Spleen (tissue), 7 donors: ENCODE measurements around the gene PCDHGA3.

Experiments
- POLR2A ChIP-seq, 3 donors: fragments of 450-650 bp; IDR thresholded peaks; one replicate each; pipeline ENCODE4 v1.5.1; 2017; ENCODE audit warnings: antibody characterized with exemption in 3 of 3, mild to moderate bottlenecking in 1 of 3
- POLR2AphosphoS5 ChIP-seq, 3 donors: sonication (generic); formaldehyde crosslinking; IDR thresholded peaks; one replicate each; pipeline ENCODE4 v1.5.1; 2017; ENCODE audit warnings: antibody characterized with exemption in 3 of 3
- TF ChIP-seq, protein P1 (sequence below), 11 experiments: fragments of 200-600 bp in 7 of 11; fragments of 450-650 bp in 4 of 11; sonication (generic) in 4 of 11; IDR thresholded peaks in 8 of 11; conservative IDR thresholded peaks in 3 of 11; 1 replicate in 7 of 11; 2 replicates in 4 of 11; pipeline versions ENCODE4 v1.4.0 to v1.8.0; 2016 to 2021; ENCODE audit warnings: antibody characterized with exemption in 11 of 11, inconsistent platforms in 4 of 11, mild to moderate bottlenecking in 1 of 11
- donor health status: DM: no; HTN: no; CAD: no; lungs with moderate emphysema.
- donor health status: DM: no; HTN: no; CAD: no.
- donor health status: DM: no; HTN: no; CAD: no.

DNA sequence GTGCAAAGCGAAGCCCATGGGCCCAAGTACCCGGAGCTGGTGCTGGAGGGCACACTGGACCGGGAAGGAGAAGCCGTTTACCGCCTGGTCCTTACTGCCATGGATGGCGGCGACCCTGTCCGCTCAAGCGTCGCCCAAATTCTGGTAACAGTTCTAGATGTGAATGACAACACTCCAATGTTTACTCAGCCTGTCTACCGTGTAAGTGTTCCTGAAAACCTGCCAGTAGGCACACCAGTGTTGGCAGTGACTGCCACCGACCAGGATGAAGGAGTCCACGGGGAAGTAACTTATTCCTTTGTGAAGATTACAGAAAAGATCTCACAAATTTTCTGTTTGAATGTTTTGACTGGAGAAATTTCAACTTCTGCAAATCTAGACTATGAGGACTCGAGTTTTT is 31.0 kb downstream of the PCDHGA3 start:
- TF ChIP-seq, protein P1, sequence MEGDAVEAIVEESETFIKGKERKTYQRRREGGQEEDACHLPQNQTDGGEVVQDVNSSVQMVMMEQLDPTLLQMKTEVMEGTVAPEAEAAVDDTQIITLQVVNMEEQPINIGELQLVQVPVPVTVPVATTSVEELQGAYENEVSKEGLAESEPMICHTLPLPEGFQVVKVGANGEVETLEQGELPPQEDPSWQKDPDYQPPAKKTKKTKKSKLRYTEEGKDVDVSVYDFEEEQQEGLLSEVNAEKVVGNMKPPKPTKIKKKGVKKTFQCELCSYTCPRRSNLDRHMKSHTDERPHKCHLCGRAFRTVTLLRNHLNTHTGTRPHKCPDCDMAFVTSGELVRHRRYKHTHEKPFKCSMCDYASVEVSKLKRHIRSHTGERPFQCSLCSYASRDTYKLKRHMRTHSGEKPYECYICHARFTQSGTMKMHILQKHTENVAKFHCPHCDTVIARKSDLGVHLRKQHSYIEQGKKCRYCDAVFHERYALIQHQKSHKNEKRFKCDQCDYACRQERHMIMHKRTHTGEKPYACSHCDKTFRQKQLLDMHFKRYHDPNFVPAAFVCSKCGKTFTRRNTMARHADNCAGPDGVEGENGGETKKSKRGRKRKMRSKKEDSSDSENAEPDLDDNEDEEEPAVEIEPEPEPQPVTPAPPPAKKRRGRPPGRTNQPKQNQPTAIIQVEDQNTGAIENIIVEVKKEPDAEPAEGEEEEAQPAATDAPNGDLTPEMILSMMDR (IDR thresholded peaks at IDR 0.05 in 8 of 11, conservative IDR thresholded peaks at IDR 0.05 in 3 of 11), result no peak
- TF ChIP-seq POLR2A (IDR thresholded peaks at IDR 0.05) (no peak), POLR2AphosphoS5 (IDR thresholded peaks at IDR 0.05) (no peak)
